GM19395 (cell line): ENCODE results near the gene POU2AF3.

Source experiments
- ATAC-seq: cut with Tn5 transposase; IDR thresholded peaks from one replicate; pipeline ENCODE4 v1.9.1; 2021; ENCODE audit warnings: mild to moderate bottlenecking, moderate library complexity; ENCODE audit not compliant: unreplicated experiment

POU2AF3 gene

DNA sequence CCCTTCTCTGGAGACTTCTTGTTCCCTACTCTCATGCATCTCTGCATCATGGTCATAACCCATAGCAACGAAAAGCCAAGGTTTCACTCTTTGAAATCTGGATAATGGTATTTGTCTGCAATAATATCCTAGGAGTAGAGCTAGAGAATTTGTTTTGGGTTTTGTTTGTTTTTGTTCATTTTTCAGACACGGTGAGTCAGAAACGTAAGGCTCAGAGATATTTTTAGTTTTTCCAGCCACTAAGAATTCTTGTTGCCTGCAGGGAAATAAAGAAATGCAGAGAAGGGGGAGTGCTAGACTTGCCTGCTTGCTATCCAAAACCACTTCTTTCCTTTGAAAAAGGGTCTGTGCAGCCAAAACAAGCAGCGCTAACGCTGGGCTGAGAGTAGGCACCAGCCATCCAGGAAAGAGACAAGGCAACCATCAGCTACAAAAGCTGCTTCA lies 26.0 kb downstream of the POU2AF3 start:
- ATAC-seq, result no peak

DNA sequence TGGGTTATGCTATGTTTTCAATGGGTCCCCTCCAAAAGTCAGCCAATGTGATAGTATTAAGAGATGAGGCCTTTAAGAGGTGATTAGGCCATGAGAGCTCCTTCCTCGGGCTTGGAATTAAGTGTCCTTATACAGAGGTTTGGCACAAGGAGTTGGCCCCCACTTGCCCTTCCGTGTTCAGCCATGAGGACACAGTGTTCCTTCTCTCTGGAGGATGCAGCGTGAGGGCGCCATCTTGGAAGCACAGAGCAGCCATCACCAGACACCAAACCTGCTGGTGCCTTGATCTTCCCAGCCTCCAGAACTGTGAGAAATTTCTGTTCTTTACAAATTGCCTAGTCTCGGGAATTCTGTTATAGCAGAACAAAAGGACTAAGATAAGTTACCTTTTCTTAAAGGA lies 26.9 kb downstream of the POU2AF3 start:
- ATAC-seq, result no peak

GRCh38 chr11:111326824-111327223 lies 28.5 kb downstream of the POU2AF3 start:
- no peak for ATAC-seq

DNA sequence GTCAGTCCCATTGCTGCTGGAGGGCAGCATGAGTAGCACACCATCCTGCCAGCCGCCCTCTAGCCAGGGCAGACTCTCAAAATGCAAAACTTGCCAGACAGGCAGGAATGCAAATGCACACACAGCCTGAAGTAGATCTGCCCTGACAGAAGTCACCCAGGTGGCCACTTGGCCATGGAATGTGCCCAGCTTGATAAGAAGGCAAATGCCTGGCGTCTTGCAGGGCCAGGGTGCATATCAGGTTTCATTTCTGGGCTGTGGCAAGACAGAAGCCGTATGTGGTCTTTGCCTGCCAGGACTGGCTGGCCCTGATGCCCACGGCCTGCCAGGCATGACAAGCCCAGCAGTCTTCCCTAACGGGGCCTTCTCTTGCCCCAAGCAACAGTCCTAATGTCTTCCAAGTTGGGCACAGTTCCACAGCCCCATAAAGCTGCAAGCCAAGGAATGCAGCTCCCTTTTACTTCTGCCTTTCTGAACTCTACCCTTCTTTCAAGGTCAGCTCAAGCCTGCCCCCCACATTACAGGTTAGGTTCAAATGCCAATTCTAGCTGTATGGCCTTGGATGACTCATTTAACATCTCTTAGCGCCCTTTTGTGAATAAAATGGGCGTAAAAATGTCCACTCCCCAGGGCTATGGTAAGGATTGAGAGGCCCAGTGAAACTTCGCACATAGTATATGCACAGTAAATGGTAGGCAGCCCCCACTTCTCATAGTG lies 29.7 kb downstream of the POU2AF3 start:
- no peak for ATAC-seq

- ATAC-seq, result no peak
Measured at GRCh38 chr11:111329306-111330204, 31.2 kb downstream of the POU2AF3 start.

- no peak for ATAC-seq
Measured at GRCh38 chr11:111330234-111330893, 32.0 kb downstream of the POU2AF3 start.

DNA sequence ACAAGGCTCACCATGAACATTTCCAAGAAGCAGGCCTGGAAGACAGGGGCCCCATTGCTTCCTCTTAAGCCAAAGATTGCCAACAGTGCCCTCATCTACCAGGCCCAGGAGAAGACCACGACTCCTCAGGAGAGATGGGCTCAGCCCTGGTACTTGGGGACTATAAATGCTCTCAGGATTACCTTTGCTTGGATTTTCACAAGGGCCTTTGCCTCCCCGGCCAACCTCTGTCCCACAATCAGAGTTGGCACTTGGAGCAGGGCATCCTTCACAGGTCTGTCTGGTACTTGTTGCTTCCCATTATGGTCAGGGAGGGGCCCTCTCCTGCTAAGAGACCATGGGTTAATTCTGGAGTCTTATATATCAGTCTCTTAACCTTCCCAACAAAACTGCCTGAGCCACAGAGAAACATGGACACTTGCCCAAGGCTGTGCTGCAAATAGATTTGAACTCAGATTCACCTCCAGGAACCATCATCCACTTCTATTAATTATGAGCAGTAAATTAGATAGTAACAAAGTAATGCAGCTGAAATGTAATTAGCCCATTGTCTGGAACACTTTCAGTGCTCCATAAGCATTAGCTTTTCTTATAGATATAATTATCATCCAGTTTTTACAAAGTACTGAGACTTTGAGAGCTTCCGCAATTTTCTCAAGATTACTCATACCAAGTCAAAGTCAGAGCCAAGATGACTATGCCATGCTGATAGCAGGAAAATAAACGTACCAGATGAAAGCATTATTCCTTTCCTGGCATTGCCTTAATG lies 33.5 kb downstream of the POU2AF3 start:
- ATAC-seq, result no peak

GRCh38 chr11:111334532-111335502 lies 36.5 kb downstream of the POU2AF3 start:
- ATAC-seq, result no peak

DNA sequence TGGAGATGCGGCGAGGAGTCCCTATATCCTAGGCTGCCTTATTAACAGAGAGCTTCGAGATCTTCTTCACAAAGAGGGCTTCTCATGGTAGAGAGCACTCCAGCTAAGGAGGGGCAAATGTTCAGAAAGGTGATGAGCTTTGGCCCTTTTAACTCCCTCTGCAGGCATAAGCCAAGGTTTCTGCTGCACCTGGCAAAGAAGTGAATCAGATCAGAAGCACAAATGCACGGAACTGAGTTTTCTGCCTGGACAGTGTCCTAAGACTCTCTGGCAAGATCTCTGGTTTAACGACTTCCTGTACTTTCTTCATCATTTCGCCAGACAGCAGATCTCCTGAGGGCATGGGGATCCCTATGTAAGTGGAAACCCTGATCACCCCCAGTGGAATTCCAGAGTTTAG lies 37.2 kb downstream of the POU2AF3 start:
- ATAC-seq, result no peak

GRCh38 chr11:111336062-111336461 lies 37.7 kb downstream of the POU2AF3 start:
- no peak for ATAC-seq

GRCh38 chr11:111336582-111337256 lies 38.4 kb downstream of the POU2AF3 start:
- ATAC-seq, result no peak

DNA sequence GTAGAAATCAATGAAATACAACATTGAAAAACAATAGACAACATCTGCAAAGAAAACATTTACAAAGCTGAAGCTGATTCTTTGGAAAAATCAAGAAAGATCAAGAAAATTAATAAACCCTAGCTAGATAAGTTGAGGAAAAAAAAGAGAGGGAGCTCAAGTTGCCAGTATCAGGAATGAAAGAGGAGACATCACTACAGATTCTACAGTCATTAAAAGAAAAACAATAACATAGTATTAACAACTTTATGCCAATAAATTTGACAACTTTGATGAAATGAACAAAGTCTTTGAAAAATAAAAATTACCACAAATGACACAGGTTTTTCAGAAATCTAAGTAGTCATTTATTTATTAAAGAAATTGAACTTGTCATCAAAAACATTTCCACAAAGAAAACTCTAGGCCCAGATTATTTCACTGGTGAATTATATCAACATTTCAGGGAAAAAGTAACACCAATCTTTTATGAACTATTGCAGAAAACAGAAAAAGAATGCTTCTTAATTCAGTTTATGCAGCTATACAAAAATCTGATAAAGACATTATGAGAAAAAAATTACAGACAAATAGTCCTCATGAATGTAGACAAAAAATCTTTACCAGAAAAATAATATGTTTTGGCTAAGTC lies 41.5 kb downstream of the POU2AF3 start:
- ATAC-seq, result no peak

DNA sequence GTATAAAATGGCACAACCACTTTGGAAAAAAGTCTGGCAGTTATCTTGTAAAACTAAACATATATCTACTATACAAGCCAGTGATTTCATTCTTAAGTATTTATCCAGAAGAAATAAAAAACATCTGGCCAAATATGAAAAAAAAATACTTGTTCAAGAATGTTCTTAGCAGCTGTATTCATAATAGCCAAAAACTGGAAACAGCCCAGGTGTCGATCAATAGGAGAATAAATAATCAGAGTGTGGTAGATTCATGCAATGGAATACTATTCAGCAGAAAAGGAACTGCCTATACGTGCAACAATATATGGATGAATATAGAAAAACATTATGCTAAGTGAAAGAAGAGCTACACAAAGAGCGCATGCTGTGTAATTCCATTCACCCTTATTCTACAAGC lies 44.0 kb downstream of the POU2AF3 start:
- ATAC-seq, result no peak

- no peak for ATAC-seq
Measured at GRCh38 chr11:111344032-111344431, 45.7 kb downstream of the POU2AF3 start.

- no peak for ATAC-seq
Measured at GRCh38 chr11:111347002-111347722, 48.8 kb downstream of the POU2AF3 start.

DNA sequence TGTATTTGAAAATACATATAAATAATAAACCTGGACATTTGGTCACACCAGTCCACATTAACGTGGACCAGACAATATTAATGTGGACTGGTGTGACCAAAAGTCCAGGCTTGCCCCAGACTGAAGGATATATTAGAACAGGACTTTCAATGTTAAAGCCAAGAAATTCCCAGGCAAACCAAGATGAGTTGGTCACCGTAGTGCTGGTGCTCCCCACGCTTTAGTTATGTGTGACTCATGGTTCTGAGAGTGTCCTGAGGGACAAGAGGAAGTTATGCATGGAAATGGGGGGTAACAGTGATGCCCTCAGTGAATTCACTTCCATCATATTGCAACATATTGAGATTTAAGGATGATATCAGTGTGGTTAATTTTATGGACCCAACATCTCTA lies 49.4 kb downstream of the POU2AF3 start:
- ATAC-seq, result no peak

DNA sequence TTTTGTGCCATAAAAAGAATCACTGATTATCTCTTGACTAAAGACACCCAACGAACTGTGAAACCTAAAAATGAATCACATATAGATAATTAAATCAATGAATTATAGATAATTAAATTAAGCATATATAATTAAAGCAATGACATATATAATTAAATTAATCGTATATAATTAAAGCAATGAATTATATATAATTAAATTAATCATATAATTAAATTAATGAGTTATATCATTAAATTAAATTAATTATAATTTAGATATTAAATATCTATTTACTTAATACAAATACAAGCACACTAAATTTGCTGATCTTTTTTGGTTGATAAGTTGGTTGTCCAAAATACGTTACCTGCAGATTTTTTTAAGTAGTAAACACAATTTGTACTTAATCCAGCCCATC lies 49.8 kb downstream of the POU2AF3 start:
- no peak for ATAC-seq

GRCh38 chr11:111349191-111349695 lies 50.9 kb downstream of the POU2AF3 start:
- no peak for ATAC-seq
